Measurements from ENCODE around the gene TLE3.

GRCh38 chr15:70055601-70056051 is 42.1 kb downstream of the TLE3 start:
- TF ChIP-seq ZNF274 (IDR thresholded peaks at IDR 0.05; ENCODE audit: low read depth, low read length) (no peak), SUZ12 (IDR thresholded peaks at IDR 0.05; ENCODE audit: extremely low read depth, insufficient read depth, insufficient read length) (no peak)
